Caco-2 (cell line): Measurements from ENCODE around the gene ZNF264. TPM values are rescaled to one million over a fixed set of nuclear protein-coding genes. Genes with fewer than 3 reads are reported as not detected.
A peak's percentile ranks its signal among the peaks of the same experiment; 100 is the strongest.

Experiments used
- BruUV-seq: library from RNA; stranded (reverse); fragments of 400-500 nt; replicated peaks from 2 replicates; lab custom pipeline; 2021; lab: Mats Ljungman, UMichigan
- CTCF ChIA-PET: fragments of 300-600 bp; sonication (Branson Sonifier 250); formaldehyde crosslinking; loops from one replicate; lab custom pipeline; 2022; ENCODE audit warnings: antibody characterized with exemption; lab: Charles Lee
- POLR2A ChIA-PET: fragments of 300-600 bp; sonication (Branson Sonifier 250); formaldehyde crosslinking; loops from one replicate; lab custom pipeline; 2022; ENCODE audit warnings: antibody characterized with exemption; lab: Charles Lee
- DNase-seq, 2 experiments: peaks; one replicate each; pipeline versions ENCODE4 v3.0.0 to v3.0.0-alpha.2; 2020 to 2022
- H3K27me3 ChIP-seq: replicated peaks from 2 replicates; pipeline ENCODE4 v1.6.0; 2011; ENCODE audit warnings: low read length; ENCODE audit not compliant: control insufficient read depth, insufficient read depth
- H3K36me3 ChIP-seq: 2 replicates; pipeline ENCODE4 v1.5.1; 2011; ENCODE audit warnings: low read length; ENCODE audit not compliant: control insufficient read depth, insufficient read depth
- H3K4me1 ChIP-seq: fragments of 250-450 bp; sonication (Bioruptor Pico); 2 replicates; pipeline ENCODE4 v1.5.1; 2020; ENCODE audit warnings: mild to moderate bottlenecking
- H3K4me3 ChIP-seq: 2 replicates; pipeline ENCODE4 v1.5.1; 2011; ENCODE audit warnings: low read depth, mild to moderate bottlenecking, control low read depth, low read length
- H3K9me3 ChIP-seq: fragments of 250-450 bp; sonication (Bioruptor Pico); 2 replicates; pipeline ENCODE4 v1.5.1; 2020; ENCODE audit warnings: mild to moderate bottlenecking, moderate library complexity
- H3K27ac Mint-ChIP-seq: one replicate; pipeline ENCODE4 v1.8.0; 2022; ENCODE audit warnings: mixed read lengths; ENCODE audit not compliant: unreplicated experiment
- H3K27me3 Mint-ChIP-seq: one replicate; pipeline ENCODE4 v1.8.0; 2022; ENCODE audit warnings: mixed read lengths; ENCODE audit not compliant: insufficient read depth, unreplicated experiment
- H3K36me3 Mint-ChIP-seq: one replicate; pipeline ENCODE4 v1.8.0; 2022; ENCODE audit warnings: mild to moderate bottlenecking, mixed read lengths; ENCODE audit not compliant: insufficient read depth, unreplicated experiment
- H3K4me1 Mint-ChIP-seq: one replicate; pipeline ENCODE4 v1.8.0; 2022; ENCODE audit warnings: low read depth, mixed read lengths; ENCODE audit not compliant: unreplicated experiment
- H3K4me3 Mint-ChIP-seq: one replicate; pipeline ENCODE4 v1.8.0; 2022; ENCODE audit warnings: mild to moderate bottlenecking, moderate library complexity, mixed read lengths; ENCODE audit not compliant: unreplicated experiment
- H3K9me3 Mint-ChIP-seq: one replicate; pipeline ENCODE4 v1.8.0; 2022; ENCODE audit warnings: mixed read lengths; ENCODE audit not compliant: unreplicated experiment
- intact Hi-C: fragments of 100-400 bp; cut with micrococcal nuclease; formaldehyde crosslinking; loops from one replicate; pipeline ENCODE4 v1.10.0; 2022; ENCODE audit not compliant: unreplicated experiment
- total RNA-seq: library from RNA; stranded (reverse); gene quantifications from 2 replicates; pipeline ENCODE4 v1.2.3, GENCODE V29; 2022
- TF ChIP-seq, protein P1 (sequence below), 2 experiments: fragments of 200-600 bp in 1 of 2; IDR thresholded peaks; 1 replicate in 1 of 2; 2 replicates in 1 of 2; pipeline versions ENCODE4 v1.5.1 to v1.8.0; 2011 to 2022; ENCODE audit warnings: antibody characterized with exemption in 1 of 2, control low read depth in 1 of 2, inconsistent platforms in 1 of 2, low read depth in 1 of 2, low read length in 1 of 2, mild to moderate bottlenecking in 1 of 2, moderate library complexity in 1 of 2; ENCODE audit not compliant: insufficient read depth in 1 of 2, severe bottlenecking in 1 of 2, unreplicated experiment in 1 of 2

ZNF264 gene
- total RNA-seq, 1 experiment from 2014 or later = 24.9 TPM

GRCh38 chr19:57241176-57241575, 49.9 kb downstream of the ZNF264 start:
- DNase-seq = peak in 1 of 2 experiments; percentile 3
- ChIA-PET CTCF (no interaction called here), POLR2A (no interaction called here)
- H3K4me1 Mint-ChIP-seq = no peaks in the 10 kb centered on the region
- H3K27me3 ChIP-seq = no peaks in the 10 kb centered on the region
- H3K4me3 Mint-ChIP-seq = peak overlapping the region; percentile 75
- H3K4me1 ChIP-seq = peaks cover 7% of the 10 kb centered on the region; the same call in 1 of the 2 replicates
- H3K27ac Mint-ChIP-seq = peak overlapping the region; percentile 90
- H3K27me3 Mint-ChIP-seq = no peaks in the 10 kb centered on the region
- H3K36me3 ChIP-seq = no peaks in the 10 kb centered on the region; the same call in 1 of the 2 replicates
- intact Hi-C loops = no loop called here
- H3K9me3 ChIP-seq = no peaks in the 10 kb centered on the region
- no peaks in the 10 kb centered on the region for H3K9me3 Mint-ChIP-seq
- peak overlapping the region; percentile 77 for H3K4me3 ChIP-seq
- no TSS peak for BruUV-seq
- H3K36me3 Mint-ChIP-seq = peaks cover 24% of the 10 kb centered on the region
- TF ChIP-seq, protein P1, sequence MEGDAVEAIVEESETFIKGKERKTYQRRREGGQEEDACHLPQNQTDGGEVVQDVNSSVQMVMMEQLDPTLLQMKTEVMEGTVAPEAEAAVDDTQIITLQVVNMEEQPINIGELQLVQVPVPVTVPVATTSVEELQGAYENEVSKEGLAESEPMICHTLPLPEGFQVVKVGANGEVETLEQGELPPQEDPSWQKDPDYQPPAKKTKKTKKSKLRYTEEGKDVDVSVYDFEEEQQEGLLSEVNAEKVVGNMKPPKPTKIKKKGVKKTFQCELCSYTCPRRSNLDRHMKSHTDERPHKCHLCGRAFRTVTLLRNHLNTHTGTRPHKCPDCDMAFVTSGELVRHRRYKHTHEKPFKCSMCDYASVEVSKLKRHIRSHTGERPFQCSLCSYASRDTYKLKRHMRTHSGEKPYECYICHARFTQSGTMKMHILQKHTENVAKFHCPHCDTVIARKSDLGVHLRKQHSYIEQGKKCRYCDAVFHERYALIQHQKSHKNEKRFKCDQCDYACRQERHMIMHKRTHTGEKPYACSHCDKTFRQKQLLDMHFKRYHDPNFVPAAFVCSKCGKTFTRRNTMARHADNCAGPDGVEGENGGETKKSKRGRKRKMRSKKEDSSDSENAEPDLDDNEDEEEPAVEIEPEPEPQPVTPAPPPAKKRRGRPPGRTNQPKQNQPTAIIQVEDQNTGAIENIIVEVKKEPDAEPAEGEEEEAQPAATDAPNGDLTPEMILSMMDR (IDR thresholded peaks at IDR 0.05; ENCODE audit: insufficient read depth in 1 of 2, low read depth in 1 of 2, low read length in 1 of 2, severe bottlenecking in 1 of 2, unreplicated experiment in 1 of 2) = no peak

- intact Hi-C loops = no loop called here
- Histone ChIP-seq H3K36me3 (no peaks in the 10 kb centered on the region; the same call in 1 of the 2 replicates), H3K27me3 (no peaks in the 10 kb centered on the region), H3K4me3 (no peak overlapping the region), H3K9me3 (no peaks in the 10 kb centered on the region), H3K4me1 (peaks cover 7% of the 10 kb centered on the region; the same call in 1 of the 2 replicates)
- no peak overlapping the region for H3K27ac Mint-ChIP-seq
- H3K27me3 Mint-ChIP-seq = no peaks in the 10 kb centered on the region
- no peak for DNase-seq
- no peaks in the 10 kb centered on the region for H3K4me1 Mint-ChIP-seq
- TF ChIP-seq, protein P1 (IDR thresholded peaks at IDR 0.05; ENCODE audit: insufficient read depth in 1 of 2, low read depth in 1 of 2, low read length in 1 of 2, severe bottlenecking in 1 of 2, unreplicated experiment in 1 of 2) = no peak
- H3K9me3 Mint-ChIP-seq = no peaks in the 10 kb centered on the region
- CTCF ChIA-PET = no interaction called here
- peaks cover 32% of the 10 kb centered on the region for H3K36me3 Mint-ChIP-seq
- BruUV-seq = no TSS peak
- no peak overlapping the region for H3K4me3 Mint-ChIP-seq
- POLR2A ChIA-PET = no interaction called here
Observed at GRCh38 chr19:57242821-57243220, 51.5 kb downstream of the ZNF264 start.

DNA sequence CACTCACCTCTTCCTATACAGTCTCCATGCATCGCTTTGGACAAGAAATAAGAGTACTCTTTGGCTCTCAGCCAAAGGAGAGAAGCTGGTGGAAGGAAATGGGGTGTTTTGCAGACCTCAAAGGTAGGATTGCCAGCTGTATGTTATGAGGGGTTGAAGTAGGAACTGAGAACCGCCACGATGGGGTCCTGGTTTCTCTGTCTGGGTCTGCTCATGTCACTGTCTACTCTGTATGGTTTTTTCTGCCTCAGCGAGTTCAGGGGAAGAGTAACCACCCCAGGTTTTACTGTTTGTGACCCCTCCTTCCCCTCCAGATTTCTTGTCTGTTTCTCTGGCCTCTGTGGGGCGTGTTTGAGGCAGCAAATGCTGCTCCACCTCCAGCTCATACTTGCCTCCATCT, 53.2 kb downstream of the ZNF264 start:
- Histone ChIP-seq H3K4me1 (peaks cover 7% of the 10 kb centered on the region; the same call in 1 of the 2 replicates), H3K4me3 (no peak overlapping the region), H3K27me3 (no peaks in the 10 kb centered on the region), H3K36me3 (no peaks in the 10 kb centered on the region; the same call in 1 of the 2 replicates), H3K9me3 (no peaks in the 10 kb centered on the region)
- Mint-ChIP-seq H3K4me1 (no peaks in the 10 kb centered on the region), H3K27ac (no peak overlapping the region), H3K4me3 (no peak overlapping the region), H3K9me3 (no peaks in the 10 kb centered on the region), H3K36me3 (peaks cover 35% of the 10 kb centered on the region), H3K27me3 (no peaks in the 10 kb centered on the region)
- DNase-seq = no peak
- TF ChIP-seq, protein P1 (IDR thresholded peaks at IDR 0.05; ENCODE audit: insufficient read depth in 1 of 2, low read depth in 1 of 2, low read length in 1 of 2, severe bottlenecking in 1 of 2, unreplicated experiment in 1 of 2) = no peak
- ChIA-PET POLR2A (no interaction called here), CTCF (no interaction called here)
- intact Hi-C loops = no loop called here
- no TSS peak for BruUV-seq
